ENCODE measurements around the gene RTN4IP1. TPM values are rescaled to one million over a fixed set of nuclear protein-coding genes. Genes with fewer than 3 reads are reported as not detected.

RTN4IP1 gene, protein sequence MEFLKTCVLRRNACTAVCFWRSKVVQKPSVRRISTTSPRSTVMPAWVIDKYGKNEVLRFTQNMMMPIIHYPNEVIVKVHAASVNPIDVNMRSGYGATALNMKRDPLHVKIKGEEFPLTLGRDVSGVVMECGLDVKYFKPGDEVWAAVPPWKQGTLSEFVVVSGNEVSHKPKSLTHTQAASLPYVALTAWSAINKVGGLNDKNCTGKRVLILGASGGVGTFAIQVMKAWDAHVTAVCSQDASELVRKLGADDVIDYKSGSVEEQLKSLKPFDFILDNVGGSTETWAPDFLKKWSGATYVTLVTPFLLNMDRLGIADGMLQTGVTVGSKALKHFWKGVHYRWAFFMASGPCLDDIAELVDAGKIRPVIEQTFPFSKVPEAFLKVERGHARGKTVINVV
- total RNA-seq = 6.2 and 9.0 TPM in 2 replicates

DNA sequence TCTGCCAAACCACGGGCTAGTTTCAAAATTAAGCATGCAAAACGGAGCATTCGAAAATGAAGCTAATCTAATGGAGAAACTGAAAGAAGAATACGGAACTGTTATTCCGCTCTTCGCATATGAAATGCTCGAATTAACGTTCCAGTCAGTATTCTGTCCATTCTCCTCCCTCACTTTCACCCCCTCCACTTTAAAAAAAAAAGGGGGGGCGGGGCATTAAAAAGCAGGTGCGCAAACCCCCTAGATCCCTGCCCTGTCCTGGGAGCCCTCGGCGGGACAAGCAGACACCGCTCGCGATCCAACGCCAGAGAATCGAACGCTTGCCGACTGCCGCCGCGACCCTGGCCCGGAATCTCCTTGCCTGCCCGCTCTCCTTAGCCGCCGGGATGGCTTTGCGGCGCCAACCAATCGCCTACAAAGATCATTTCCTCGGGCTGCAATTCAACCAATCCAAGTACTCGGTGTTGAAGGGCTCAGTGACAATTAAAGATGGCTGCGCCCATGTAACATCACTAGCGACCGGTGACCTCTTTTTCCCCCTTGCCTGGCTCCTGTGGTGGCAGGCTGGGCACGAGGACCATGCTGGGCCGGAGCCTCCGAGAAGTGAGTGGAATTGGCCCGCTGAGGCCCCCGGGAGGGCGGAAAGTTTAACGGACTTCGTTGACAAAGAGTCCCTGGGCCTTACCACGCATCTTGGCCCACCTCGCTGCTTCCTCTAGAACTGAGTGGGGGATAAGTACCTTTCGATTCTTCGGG lies at the start of gene RTN4IP1, which contains the start of gene QRSL1:
RTN4IP1 (minus strand) TSS at position 396 of the 756 bp plus-strand sequence. CDS start 477 bp downstream, outside the sequence.
QRSL1 (plus strand) TSS at position 476 of the 756 bp plus-strand sequence; CDS start at position 580, 104 bp downstream.

Small RNA genes within 50 kb of the gene (small RNA-seq; reads per million reads assigned to genes)
- gene RNU6-527P = not detected

Other genes starting within 250 kb of the RTN4IP1 start
- gene QRSL1, start 80 bp upstream of the RTN4IP1 start, total RNA-seq = 14.8 and 17.4 TPM in 2 replicates